GM15510 (cell line): ENCODE measurements around the gene FAM107B.

Experiments used
- POLR2A ChIP-seq: IDR thresholded peaks from 3 replicates; pipeline ENCODE4 v1.6.1; 2011; ENCODE audit warnings: borderline replicate concordance; ENCODE audit not compliant: insufficient read length; ENCODE audit errors: extremely low read depth

The FAM107B gene

GRCh38 chr10:14554491-14555205, 220.0 kb downstream of the FAM107B start:
- no peak for TF ChIP-seq POLR2A

GRCh38 chr10:14554091-14554490, 220.6 kb downstream of the FAM107B start:
- no peak for TF ChIP-seq POLR2A

- no peak for TF ChIP-seq POLR2A
Measured at GRCh38 chr10:14553448-14553847, 221.2 kb downstream of the FAM107B start.

- TF ChIP-seq POLR2A: no peak
Measured at GRCh38 chr10:14552015-14552414, 222.7 kb downstream of the FAM107B start.

GRCh38 chr10:14550471-14550981, 224.2 kb downstream of the FAM107B start:
- no peak for TF ChIP-seq POLR2A

GRCh38 chr10:14549496-14549895, 225.2 kb downstream of the FAM107B start:
- TF ChIP-seq POLR2A: no peak

- peak; percentile 6 for TF ChIP-seq POLR2A
Measured at GRCh38 chr10:14548970-14549369, 225.7 kb downstream of the FAM107B start.

- TF ChIP-seq POLR2A: no peak
Measured at GRCh38 chr10:14548474-14548873, 226.2 kb downstream of the FAM107B start.

GRCh38 chr10:14547816-14548215, 226.9 kb downstream of the FAM107B start:
- TF ChIP-seq POLR2A: peak; percentile 10

- TF ChIP-seq POLR2A: no peak
Measured at GRCh38 chr10:14545827-14546226, 228.9 kb downstream of the FAM107B start.

GRCh38 chr10:14543904-14544210, 230.8 kb downstream of the FAM107B start:
- TF ChIP-seq POLR2A: no peak

GRCh38 chr10:14543046-14543903, 231.4 kb downstream of the FAM107B start:
- TF ChIP-seq POLR2A: no peak

- no peak for TF ChIP-seq POLR2A
Measured at GRCh38 chr10:14541379-14541778, 233.3 kb downstream of the FAM107B start.

GRCh38 chr10:14540611-14541010, 234.1 kb downstream of the FAM107B start:
- TF ChIP-seq POLR2A: no peak

- no peak for TF ChIP-seq POLR2A
Measured at GRCh38 chr10:14540062-14540461, 234.6 kb downstream of the FAM107B start.

GRCh38 chr10:14539176-14539575, 235.5 kb downstream of the FAM107B start:
- no peak for TF ChIP-seq POLR2A
